NCI-H446 treated with DMSO at 0.1 percent for 48 hours (cell line): ENCODE data around the gene FADS6.

Source experiments
- DNase-seq: peaks from one replicate; lab custom pipeline; 2025; lab: John Stamatoyannopoulos, UW

FADS6 gene

DNA sequence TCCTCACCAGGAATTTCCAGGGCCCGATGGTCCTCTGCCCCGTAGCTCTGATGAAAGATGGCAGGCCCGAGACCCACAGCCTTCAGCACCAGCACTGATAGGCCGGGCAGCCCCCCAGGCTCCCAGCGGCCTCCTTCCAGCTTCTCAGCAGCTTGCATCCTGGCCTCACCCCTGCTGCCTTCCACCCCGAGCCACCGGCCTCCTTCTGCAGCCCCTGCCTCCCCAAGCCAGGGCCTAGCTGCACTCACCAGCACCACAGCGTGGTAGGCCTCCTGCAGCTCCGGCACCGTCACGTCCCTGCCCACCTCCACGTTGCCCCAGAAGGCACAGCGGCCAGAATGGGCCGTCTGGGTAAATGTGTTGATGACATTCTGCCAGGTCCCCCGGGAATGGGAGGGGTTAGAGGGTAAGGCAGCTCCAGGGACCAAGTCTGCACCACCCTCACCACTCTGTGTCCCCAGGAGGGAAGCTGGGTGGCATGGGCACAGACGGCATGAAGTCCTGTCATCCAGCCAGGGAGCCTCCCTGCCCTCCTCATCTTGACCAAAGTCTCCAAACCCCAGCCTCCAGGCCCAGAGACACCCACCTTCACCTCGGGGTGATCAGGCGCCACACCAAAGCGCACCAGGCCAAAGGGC, 27.1 kb downstream of the FADS6 start:
- no peak for DNase-seq

DNA sequence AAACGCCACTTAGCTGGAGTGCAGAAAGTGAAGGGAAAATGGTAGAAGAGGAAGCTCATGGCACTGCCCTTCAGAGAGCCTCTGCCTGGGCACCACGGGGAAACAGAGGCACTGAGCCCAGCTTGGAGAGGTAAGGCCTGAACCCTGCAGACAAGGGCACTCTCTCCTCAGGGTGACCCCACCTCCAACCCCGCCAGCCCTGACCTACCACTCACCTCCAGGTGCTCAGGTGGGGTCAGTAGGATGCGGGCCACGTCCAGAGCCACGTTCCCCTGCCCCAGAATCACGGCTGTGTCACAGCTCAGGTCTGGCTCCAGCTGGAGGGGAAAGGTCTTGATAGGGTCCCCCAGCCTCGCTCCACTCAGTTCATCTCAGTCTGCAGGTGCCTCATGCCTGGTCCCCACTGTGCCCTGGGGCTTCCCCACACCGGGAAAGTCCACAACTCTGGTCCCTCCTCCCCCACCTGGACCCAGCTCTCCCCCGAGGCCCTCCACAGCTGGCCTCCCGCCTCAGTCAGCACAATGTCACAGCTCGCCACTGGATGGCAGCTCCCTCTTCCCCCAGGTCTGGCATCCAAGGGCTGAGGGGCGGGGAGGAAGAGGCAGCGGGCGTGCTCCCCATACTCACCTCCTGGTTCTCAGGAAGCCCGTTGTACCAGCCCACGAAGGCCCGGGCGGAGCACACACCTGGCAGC, 27.8 kb downstream of the FADS6 start:
- DNase-seq = no peak

DNA sequence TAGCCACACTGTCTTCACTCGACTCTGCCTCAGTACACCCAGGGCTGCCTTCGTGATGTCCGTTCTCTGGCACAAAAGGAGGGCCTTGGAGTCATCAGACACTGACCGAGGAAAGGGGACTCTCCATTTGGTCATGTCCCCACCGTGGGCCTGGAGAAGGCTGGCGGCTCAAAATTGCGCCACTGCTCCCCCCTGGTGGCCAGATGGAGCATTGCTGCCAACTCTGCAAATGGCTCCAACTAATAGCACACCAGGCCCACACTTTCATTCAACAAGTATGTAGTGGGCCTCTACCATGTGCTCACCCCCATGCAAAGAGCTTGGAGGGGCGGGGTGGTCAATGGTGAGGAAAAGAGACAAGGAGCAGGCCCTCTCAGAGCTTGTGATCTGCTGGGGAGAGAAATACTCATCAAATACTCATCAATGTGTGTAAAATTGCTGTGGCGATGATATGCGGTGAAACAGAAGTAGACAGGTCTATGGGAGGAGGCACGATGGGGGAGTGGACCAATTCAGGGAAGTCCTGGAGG, 28.5 kb downstream of the FADS6 start:
- peak; percentile 54 for DNase-seq

DNA sequence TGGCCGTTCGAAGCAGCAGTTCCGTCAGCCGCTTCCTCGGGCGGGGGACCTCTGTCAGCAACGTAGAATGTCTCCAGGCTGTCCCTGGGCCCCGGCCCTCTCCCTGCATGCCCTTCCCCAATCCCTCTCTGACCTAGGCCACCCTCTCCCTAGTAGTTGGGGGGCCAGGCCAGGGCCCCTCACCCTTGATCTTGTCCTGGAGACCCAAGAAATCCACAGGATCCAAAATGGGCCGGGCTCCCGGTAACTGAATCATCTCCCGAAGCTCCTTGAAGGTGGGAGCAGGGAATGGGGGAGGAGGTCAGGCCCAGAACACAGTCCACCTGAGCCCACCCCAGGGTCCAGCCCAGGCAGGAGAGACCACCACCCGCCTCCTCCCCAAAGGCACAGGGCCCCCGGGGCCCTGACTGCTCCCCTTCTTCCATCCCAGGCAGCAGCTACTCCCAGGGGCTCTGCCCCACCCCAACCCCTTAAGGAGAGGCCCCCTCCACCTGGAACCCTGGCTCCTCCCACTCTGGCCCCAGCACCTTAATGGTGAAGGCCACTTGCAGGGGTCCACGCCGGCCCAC, 29.1 kb downstream of the FADS6 start:
- DNase-seq = no peak

DNA sequence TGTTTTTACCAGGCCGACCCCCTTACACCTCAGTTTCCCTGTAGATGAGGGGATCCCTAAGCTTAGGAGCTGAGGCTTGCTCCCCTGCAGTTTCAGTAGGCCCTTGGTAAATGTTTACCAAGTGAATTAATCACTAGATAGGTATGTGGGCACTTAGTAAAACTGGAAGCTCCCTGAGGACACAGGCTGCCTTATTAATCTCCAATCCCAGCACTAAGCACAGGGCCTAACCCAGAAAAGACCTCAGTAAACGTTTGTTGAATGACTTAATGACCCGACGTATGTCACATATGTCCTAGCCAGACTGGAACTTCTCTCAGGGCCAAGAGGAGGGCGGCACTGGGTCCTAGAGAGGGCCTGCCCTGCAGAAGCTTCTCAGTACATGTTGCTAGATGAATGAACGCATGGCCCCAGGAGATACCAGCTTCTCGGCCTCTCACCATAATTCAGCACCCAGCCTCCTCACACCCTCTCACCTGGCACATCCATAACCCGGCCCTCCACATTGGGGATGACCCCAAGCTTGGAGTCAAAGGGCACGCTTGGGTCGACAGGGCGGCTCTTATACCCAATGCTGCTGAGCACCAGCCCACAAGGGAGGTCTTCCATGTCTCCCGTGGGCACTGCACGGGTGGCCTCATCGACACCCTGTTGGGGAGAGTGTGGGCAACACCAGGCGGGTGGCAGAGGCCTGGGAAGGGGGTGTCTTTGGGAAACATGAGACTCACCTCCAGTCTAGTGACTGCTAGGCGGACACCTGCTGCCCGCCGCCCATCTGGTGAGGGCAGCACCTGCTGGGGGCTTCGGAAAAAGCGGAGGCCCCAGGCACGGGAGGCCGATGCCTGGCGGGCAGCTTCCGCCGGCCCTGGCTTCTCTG, 29.8 kb downstream of the FADS6 start:
- DNase-seq = no peak

DNA sequence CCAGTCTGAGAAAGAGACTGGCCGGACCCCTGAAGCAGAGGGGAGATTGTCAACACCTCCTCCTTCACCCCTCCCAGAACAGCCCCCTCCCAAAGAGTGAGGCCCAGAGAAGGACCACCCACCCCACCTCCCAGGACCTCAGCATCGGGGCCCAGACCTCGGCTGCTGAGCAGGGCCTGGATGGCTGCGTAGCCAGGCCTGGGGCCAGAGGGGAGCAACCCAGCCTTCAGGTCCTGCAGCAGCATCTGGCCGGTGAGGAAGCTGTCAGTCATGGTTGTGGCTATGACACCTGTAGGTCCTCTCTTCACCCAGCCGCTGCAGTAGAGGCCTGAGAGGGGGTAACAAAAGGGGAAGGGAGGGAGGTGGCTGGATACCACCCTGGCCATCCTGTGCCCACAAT, 30.5 kb downstream of the FADS6 start:
- DNase-seq = no peak

DNA sequence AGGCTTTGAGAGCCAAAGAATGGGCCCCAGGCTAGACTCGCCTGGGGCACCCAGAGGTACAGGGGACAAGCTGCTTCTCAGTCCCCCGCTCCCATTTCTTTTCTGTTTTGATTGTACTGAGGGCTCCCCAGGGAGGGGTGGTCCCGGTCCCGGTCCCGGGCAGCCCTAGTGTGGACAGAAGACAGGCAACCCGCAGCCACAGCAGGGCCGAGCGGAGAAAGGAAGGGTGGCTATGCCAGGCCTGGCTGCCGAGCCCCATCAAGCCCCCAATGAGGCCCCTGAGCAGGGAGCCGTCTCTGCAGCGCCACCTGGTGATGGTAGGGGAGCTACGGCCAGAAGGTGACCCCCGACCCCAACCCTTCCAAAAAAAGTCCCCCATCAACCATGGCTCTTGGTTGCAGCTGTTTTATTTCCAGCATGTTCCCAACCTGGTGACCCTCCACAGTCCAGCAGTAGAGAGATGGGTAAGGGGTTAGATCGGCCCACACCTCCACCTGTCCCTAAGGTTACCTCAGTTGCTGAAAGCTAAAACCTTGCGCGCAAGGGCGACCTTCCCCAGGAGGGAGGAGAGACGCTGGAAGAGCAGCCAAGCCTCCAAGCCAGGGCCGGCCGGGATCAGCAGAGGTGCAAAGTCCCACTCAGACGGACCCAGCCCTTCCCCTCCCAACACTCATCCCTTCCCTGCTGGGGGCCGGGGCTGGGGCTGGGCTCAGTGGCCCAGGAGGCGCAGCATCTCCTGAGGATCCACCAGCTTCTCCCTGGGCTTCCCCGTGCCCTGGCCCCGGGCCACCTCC, 31.1 kb downstream of the FADS6 start:
- DNase-seq = no peak

DNA sequence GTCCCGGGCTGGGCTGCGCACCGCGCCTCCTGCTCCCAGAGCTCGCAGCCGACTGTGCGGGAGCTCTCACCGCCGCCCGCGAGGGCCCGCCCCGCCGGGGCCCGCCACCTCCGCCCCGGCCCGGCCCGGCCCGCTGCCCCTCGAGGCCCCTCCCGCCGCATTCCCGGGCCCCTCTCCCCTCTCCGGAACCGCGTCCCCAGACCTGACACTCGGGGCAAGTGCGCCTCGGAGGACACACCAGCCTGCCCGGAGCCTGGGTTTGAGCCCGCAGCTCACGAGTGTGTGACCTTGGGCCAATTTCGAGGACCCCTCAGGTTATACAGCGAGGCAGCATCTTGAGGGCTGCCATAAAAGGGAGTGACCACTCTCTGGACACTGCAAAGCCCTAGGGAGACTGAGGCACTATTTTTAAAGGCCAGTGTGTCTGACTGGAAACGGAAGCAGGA, 31.7 kb downstream of the FADS6 start:
- DNase-seq = no peak

DNA sequence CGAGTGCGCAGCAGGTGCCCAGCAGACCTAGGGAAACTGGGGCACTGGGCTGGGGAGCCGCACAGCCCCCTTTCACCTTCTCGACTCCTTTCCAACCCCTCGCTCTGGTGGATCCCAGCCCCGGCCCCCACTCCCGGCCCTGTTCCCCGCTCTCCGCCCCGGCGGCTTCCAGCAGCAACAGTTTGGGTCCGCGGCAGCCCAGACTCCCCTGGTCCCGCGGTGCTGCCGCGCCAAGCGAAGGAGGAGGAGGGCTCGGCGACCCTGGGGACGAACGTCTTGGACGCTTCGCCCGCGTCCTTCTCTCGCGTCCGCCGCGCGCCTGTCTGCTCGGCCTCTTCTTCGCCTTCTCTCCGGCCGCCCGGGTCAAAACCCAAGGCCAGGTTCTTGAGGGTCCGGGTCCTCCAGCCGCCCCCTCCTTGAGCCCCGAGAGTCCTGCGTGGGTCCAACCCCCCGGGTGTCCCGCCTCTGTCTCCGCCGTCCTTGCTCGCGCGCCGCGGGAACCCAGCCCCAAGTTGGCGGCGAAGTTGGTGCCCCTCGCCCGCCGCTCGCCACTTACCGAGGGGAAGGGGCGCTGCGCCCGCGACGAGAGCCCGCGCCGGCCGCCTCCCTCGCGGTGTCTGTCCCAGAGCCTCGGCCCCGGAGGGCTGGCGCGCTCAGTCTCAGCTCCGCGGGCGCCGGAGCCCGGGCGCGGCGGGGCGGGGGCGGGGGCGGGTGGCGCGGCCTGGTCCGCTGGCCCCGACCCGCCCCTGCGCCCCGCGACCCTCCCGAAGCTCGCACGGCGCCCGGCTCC, 32.4 kb downstream of the FADS6 start:
- DNase-seq = no peak

DNA sequence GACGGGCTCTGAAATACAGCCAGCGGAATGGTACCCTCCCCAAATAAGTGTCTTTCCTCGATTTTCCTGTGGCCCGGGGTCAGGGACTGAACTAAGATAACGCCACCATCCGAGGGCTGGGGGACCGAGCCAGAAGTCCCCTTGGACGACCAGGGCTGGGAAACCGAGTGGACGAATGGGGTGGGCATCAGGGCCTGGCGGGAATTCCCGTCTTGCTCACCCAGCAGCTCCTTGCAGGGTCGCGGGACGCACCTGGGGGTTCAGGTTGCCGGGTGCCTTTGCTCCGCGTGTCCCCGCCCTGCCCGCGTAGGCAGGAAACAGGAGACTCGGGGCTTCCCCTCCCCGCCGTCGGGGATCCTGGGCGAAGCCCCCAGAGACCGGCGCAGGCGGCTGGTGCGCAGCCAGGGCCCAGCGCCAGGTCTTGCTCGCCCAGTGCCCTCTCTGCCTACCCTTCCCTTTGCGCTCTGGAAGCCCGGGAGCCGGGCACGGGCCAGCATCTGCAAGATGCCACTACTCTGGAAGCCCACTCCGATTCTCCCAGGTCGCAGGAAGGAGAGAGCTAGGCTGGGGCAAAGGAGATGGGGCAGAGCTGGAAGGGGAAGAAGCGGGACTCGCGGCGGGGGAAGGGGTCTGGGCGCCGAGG, 33.1 kb downstream of the FADS6 start:
- DNase-seq = no peak

DNA sequence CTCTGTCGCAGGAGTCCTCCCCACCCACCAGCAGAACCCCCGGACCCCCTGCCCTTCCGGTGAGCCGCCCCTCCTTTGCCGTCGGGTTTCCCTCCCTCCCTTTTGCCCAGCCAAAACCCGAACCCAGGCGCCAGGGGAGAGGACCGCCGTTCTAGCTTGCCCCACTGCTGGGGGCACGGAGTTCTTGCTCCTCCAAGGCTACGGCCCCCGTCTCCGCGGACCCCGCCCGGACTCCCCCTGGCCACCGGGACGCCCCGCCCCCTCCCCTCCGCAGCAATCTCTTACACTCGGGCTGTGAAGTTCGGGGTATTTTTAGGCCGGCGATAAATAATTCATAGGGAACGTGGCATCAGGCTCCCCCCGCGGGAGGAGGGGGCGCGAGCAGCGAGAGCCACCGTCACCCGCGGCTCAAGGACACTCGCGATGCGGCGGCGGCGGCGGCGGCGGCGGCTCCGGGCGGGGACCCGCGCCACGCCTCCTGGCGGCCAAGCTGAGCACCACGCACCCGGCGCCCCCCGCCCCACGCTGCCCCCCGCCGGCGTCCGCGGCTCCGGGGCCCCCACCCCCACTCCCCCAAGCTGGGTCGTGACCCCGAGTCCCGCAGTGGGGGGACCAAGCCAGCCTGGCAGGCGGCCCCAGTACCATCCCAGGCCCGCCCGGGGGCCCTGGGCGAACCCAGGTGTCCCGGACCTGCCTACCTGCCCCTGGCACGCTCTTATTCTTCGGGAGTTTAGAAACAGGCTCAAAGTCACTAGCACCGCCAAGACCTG, 33.8 kb downstream of the FADS6 start, which contains the start of gene GRIN2C:
GRIN2C (minus strand) TSS at position 427 of the 770 bp plus-strand sequence. CDS start 4,793 bp downstream, outside the sequence.
- no peak for DNase-seq

DNA sequence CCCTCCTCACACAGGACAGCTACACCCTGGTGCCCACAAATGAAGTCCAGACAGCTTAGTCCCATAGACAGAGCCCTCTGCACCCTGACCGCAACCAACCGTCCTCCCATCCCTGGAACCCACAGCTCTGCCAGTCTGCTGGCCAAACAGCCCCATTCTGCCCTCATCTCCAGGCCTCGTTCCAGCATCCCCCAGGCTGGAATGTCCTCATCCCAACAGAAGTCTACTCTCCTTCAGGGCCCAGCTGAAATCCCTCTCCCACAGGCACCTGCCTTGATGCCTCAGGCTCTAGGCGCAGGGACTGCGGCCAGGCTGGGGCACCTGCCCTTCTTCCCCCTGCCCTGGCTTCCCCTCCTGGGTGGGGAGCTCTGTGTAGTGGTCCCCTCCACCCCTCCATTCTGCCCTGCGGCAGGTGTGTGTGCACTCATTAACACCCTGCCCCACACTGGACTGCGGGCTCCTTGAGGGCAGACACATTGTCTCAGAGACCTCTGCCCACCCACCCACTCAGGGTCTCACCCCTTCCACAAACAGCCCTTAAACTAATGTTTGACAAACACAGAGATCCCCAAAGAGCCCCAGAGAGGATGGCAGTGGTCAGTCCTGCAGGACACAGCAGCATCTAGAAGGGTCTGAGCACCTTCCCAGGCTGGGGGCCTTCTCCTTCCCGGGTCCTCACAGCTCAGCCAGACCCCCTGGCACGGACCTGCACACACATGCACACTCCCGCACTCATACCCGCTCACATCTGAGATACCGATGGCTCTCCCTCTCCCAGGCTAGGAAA, 34.6 kb downstream of the FADS6 start:
- no peak for DNase-seq

DNA sequence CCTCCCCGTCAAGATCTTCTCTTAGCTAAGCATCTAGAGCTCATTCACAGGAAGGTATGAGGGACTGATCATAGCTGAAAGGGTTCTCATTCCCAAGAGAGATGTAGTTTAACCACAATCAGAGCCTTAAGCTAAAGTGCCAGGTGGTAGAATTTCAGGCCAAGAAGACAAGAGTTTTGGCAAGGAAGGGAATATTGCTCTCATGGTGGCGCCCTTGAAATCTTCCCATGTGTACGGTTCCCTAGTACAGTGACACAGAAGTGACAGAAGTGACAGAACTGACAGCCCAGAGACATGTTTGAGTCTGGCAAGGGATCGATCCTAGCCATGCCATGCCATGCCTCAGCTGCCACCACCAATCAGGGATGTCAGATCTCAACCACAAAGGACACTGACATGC, 36.2 kb downstream of the FADS6 start:
- DNase-seq = peak; percentile 30

DNA sequence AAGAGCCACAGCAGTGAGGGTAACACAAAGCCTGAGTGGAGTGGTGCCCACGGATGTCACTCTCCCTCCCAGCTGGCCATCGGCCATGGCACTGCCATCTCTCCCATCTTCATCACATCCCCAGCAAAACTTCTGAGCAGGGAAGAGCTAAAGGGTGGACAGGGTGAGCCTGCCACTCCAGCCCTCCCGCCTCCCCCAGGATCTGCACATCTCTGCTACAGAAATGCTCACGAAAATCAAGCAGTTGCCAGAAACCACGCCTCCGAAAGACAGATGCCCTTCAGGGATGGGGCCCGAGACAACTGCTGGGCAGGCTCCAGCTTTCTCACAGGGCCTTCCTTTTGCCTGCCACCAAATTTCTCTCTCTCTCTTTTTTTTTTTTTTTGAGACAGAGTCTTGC, 37.3 kb downstream of the FADS6 start:
- DNase-seq = peak; percentile 84

DNA sequence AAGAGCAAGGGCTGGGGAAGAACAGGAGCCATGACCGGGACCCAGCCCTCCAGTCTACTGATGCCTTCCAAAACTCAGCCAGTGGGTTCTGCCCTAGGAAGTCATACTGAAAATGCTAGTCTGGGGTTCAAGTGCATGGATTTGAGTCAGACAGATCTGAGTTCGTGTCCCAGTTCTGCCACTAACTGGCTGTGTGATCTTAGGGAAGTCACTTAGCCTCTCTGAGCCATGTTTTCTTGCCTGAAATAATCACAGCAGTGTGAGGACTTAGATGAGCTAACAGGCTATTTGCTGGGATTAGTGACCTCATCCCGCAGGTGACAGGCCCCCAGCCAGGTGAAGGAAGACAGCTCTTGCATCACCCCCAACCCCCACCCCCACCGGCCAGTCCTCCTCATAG, 38.1 kb downstream of the FADS6 start:
- DNase-seq = no peak

DNA sequence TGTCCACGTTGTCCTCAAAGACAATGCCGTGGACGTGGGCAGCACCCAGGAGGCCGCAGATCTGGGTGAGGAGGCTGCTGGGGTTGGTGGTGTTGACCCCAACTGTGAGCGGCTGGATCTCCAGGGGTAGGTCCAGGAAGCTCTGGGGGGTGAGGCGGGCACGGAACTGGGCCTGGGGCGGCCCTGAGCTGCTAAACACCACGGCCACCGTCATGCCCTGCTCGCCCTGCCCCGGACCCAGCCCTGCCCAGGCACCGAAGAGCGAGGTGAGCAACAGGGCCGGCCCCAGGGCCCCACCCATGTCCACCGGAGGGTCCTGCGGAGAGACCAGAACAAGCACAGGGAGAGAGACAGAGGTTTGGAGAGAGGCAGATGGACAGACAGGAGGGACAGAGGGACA, 38.6 kb downstream of the FADS6 start:
- no peak for DNase-seq

DNA sequence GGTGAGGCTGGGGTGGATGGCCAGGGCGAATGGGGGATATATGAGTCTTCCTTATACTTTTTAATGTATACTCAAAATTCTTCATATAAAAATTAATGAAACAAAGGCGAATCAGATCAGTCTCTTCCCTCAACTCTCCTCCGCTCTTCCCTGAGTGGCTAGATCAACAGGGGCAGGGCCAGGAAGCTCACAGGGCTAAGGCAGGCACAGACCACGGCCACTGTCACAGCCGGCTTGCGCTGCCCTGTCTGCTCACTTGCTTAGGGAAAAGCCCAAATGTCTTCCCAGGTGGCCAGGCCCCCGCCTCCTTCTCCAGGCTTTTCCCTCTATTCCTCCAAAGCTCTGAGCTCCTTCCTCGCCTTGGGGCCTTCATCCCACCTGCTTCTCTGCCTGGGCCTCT, 39.8 kb downstream of the FADS6 start:
- no peak for DNase-seq

DNA sequence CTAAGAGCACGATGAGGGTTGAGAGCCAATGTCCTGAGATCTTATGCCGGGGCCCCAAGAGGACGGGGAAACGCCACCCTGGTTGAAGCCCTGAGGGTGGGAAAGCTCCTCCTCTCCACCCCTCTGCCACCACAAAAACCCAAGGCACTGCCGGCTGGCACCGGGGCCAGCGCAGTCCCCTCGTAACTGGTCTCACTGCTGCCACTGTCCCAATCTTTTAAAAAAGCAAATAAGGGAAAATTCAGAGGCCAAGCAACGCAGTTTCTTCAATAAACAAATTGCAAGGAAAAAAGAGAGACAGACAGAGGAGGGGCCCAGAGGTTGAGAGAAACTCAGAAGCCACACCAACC, 40.4 kb downstream of the FADS6 start:
- no peak for DNase-seq
